Activated CD4-positive, alpha-beta memory T cell treated with anti-CD3 and anti-CD28 coated beads, Interleukin-2, amount 10 ng/mL, durations not matched to agents 7 days and 5 days (primary cell): ENCODE measurements around the gene WFDC5. TPM values are rescaled to one million over a fixed set of nuclear protein-coding genes. Genes with fewer than 3 reads are reported as not detected.
"Not testable (repeated sequence)": the region's sequence is repeated elsewhere in the genome, so short reads cannot be mapped to it uniquely, and the experiment has no call there.

Experiments used
- CTCF ChIA-PET: fragments of 350-600 bp; sonication (Branson Sonifier 250); formaldehyde crosslinking; loops from one replicate; lab custom pipeline; 2021; ENCODE audit warnings: antibody characterized with exemption, inconsistent platforms; lab: Charles Lee
- POLR2A ChIA-PET: fragments of 350-600 bp; sonication (Branson Sonifier 250); formaldehyde crosslinking; loops from one replicate; lab custom pipeline; 2021; ENCODE audit warnings: antibody characterized with exemption; lab: Charles Lee
- DNase-seq: peaks from one replicate; pipeline ENCODE4 v3.0.0-alpha.2; 2020
- H3K27ac Mint-ChIP-seq: one replicate; pipeline ENCODE4 v1.8.0; 2021; ENCODE audit warnings: mild to moderate bottlenecking, mixed read lengths
- H3K27me3 Mint-ChIP-seq: one replicate; pipeline ENCODE4 v1.8.0; 2021; ENCODE audit warnings: mixed read lengths
- H3K36me3 Mint-ChIP-seq: one replicate; pipeline ENCODE4 v1.8.0; 2021; ENCODE audit warnings: low read depth, mixed read lengths
- H3K4me1 Mint-ChIP-seq: one replicate; pipeline ENCODE4 v1.8.0; 2021; ENCODE audit warnings: mixed read lengths
- H3K4me3 Mint-ChIP-seq: one replicate; pipeline ENCODE4 v1.8.0; 2021; ENCODE audit warnings: mild to moderate bottlenecking, mixed read lengths
- H3K9me3 Mint-ChIP-seq: one replicate; pipeline ENCODE4 v1.8.0; 2021; ENCODE audit warnings: mixed read lengths
- total RNA-seq, 2 experiments: library from RNA; stranded (reverse); gene quantifications; one replicate each; pipeline ENCODE4 v1.2.3, GENCODE V29; 2021

WFDC5 gene
- total RNA-seq, 2 experiments from 2014 or later = 0.63 to 0.73 TPM

GRCh38 chr20:45083127-45083526, 31.8 kb downstream of the WFDC5 start:
- POLR2A ChIA-PET = no interaction called here
- H3K27ac Mint-ChIP-seq = no peak overlapping the region
- H3K4me3 Mint-ChIP-seq = no peak overlapping the region

GRCh38 chr20:45082468-45082867, 32.5 kb downstream of the WFDC5 start:
- H3K4me1 Mint-ChIP-seq = no peaks in the 10 kb centered on the region
- H3K27ac Mint-ChIP-seq = no peak overlapping the region
- ChIA-PET CTCF (no interaction called here), POLR2A (no interaction called here)
- H3K36me3 Mint-ChIP-seq = peaks cover 82% of the 10 kb centered on the region
- no peak for DNase-seq
- no peak overlapping the region for H3K4me3 Mint-ChIP-seq
- H3K9me3 Mint-ChIP-seq = peaks cover 4% of the 10 kb centered on the region
- H3K27me3 Mint-ChIP-seq = no peaks in the 10 kb centered on the region

More at GRCh38 chr20:45083127-45083526, 31.8 kb downstream of the WFDC5 start:
- no peak for DNase-seq
- no peaks in the 10 kb centered on the region for H3K4me1 Mint-ChIP-seq
- CTCF ChIA-PET = interaction anchor here (0.8 to 0.9 kb wide), 2 partner anchors 10 to 211 kb away, joined by 3 to 4 read pairs; no protein-coding TSS in a partner anchor
- H3K27me3 Mint-ChIP-seq = no peaks in the 10 kb centered on the region
- peaks cover 85% of the 10 kb centered on the region for H3K36me3 Mint-ChIP-seq
- peaks cover 4% of the 10 kb centered on the region for H3K9me3 Mint-ChIP-seq

GRCh38 chr20:45080867-45081624, 33.9 kb downstream of the WFDC5 start:
- ChIA-PET CTCF (no interaction called here), POLR2A (no interaction called here)

DNA sequence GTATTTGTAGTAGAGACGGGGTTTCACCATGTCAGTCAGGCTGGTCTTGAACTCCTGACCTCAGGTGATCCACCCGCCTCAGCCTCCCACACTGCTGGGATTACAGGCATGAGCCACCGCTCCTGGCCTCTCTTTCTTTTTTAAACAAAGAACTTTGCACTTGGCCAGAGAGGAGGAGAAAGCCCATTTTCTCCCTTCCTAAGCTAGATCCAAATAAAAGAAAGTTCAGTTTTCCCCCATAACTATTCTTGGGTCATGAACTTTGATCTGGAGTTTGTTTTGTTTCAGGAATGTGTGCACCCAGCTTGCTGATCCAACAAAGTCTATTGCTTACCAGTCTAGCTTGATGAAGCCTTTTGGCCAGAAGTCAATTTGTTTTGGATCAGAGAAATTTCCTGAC, 37.4 kb downstream of the WFDC5 start:
- H3K27me3 Mint-ChIP-seq = no peaks in the 10 kb centered on the region
- no peak overlapping the region for H3K4me3 Mint-ChIP-seq
- no peak for DNase-seq
- ChIA-PET POLR2A (no interaction called here), CTCF (interaction anchor here (1.1 to 1.4 kb wide), 2 partner anchors 28 to 34 kb away, joined by 3 to 5 read pairs; no protein-coding TSS in a partner anchor)
- H3K27ac Mint-ChIP-seq = no peak overlapping the region
- no peaks in the 10 kb centered on the region for H3K4me1 Mint-ChIP-seq
- H3K36me3 Mint-ChIP-seq = peaks cover 74% of the 10 kb centered on the region
- H3K9me3 Mint-ChIP-seq = peaks cover 4% of the 10 kb centered on the region

More at GRCh38 chr20:45080867-45081624, 33.9 kb downstream of the WFDC5 start:
- Mint-ChIP-seq H3K4me3 (no peak overlapping the region), H3K4me1 (no peaks in the 10 kb centered on the region), H3K27me3 (no peaks in the 10 kb centered on the region), H3K9me3 (peaks cover 4% of the 10 kb centered on the region), H3K36me3 (peaks cover 84% of the 10 kb centered on the region), H3K27ac (no peak overlapping the region)
- DNase-seq = no peak

- peaks cover 3% of the 10 kb centered on the region for H3K4me1 Mint-ChIP-seq
- no peaks in the 10 kb centered on the region for H3K27me3 Mint-ChIP-seq
- ChIA-PET POLR2A (no interaction called here), CTCF (no interaction called here)
- H3K36me3 Mint-ChIP-seq = peaks cover 60% of the 10 kb centered on the region
- no peak overlapping the region for H3K4me3 Mint-ChIP-seq
- no peaks in the 10 kb centered on the region for H3K9me3 Mint-ChIP-seq
- H3K27ac Mint-ChIP-seq = no peak overlapping the region
- DNase-seq = no peak
These were observed 41.8 kb downstream of the WFDC5 start for GRCh38 chr20:45073221-45073620.

DNA sequence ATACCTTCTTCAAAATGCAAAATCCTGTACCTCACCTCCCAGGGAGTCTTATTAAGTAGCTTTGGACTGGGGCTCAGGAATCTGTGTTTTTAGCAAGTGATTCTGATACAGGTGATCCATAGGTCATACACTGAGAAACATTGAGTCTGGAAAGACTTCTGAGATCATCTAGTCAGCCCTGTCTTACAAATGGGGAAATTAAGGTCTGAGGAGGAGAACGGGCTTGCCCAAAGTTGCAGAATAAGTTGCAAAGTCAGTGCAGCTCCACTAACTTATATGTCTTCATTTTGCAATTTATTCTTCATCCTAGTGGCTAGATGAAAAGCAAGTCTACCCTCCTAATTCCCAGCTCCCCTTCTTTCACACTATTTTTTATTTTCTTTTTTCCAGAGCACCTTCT, 42.9 kb downstream of the WFDC5 start:
- peaks cover 3% of the 10 kb centered on the region for H3K4me1 Mint-ChIP-seq
- POLR2A ChIA-PET = no interaction called here
- no peaks in the 10 kb centered on the region for H3K27me3 Mint-ChIP-seq
- H3K9me3 Mint-ChIP-seq = no peaks in the 10 kb centered on the region
- no peak overlapping the region for H3K4me3 Mint-ChIP-seq
- DNase-seq = no peak
- peaks cover 63% of the 10 kb centered on the region for H3K36me3 Mint-ChIP-seq
- no peak overlapping the region for H3K27ac Mint-ChIP-seq
- CTCF ChIA-PET = interaction anchor here (1.0 to 2.0 kb wide), 4 partner anchors 8 to 28 kb away, joined by 3 to 6 read pairs (median 4); no protein-coding TSS in a partner anchor

DNA sequence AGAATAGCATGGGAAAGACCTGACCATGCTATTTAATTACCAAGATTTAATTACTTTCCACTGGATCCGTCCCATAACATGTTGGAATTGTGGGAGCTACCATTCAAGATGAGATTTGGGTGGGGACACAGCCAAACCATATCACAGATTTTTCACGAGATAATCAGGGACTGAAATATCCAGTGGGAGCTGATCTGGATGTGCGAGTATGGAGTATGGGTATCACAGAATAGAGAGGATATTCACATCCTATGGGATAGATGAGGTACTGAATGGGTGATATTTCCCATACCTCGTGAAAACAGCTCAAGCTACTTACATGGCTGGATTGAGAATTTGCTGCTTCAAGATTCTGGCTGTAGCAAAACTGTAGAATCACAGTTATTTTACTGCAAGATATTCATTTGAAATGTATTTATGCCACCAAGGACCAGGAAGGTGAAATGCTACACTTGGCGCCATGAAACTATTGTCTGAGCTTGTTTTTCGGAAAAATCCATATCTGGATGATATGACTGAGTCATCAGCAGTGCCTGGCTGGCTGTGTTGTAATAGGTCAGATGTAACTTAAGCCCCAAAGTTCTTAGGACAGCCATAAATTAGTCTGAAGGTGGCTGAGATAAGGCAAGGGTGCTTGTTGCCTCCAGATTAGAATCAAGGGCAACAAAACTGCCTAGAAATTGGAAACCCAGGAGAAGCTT, 43.9 kb downstream of the WFDC5 start:
- Mint-ChIP-seq H3K4me3 (no peak overlapping the region), H3K4me1 (peaks cover 3% of the 10 kb centered on the region), H3K27ac (no peak overlapping the region), H3K9me3 (no peaks in the 10 kb centered on the region), H3K36me3 (peaks cover 61% of the 10 kb centered on the region), H3K27me3 (no peaks in the 10 kb centered on the region)
- ChIA-PET CTCF (interaction anchor here (0.6 to 2.0 kb wide), 6 partner anchors 9 to 303 kb away, joined by 3 to 6 read pairs (median 4); no protein-coding TSS in a partner anchor), POLR2A (no interaction called here)
- DNase-seq = no peak

DNA sequence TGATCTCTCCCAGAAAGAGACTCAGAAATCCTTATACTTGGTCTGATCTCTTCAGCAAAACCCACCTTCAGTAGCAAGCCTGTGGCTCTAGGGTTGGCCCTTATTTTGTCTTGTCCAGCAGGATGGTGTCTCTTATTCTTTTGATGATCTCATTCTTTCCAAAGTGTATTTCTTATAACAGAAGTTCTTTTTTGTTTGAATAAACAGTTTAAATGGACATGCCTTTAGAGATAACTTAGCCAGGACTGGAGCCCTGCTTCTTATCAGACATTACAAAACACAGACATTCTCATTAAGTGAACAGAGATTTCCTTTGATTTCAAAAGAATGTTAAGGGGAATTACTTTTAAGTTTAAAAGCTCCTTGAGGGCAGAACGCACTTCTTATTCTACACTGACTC, 45.7 kb downstream of the WFDC5 start:
- peaks cover 14% of the 10 kb centered on the region for H3K4me1 Mint-ChIP-seq
- H3K27me3 Mint-ChIP-seq = no peaks in the 10 kb centered on the region
- H3K4me3 Mint-ChIP-seq = no peak overlapping the region
- peaks cover 62% of the 10 kb centered on the region for H3K36me3 Mint-ChIP-seq
- POLR2A ChIA-PET = no interaction called here
- DNase-seq = no peak
- H3K9me3 Mint-ChIP-seq = no peaks in the 10 kb centered on the region
- CTCF ChIA-PET = no interaction called here
- H3K27ac Mint-ChIP-seq = no peak overlapping the region

- H3K36me3 Mint-ChIP-seq = peaks cover 64% of the 10 kb centered on the region
- DNase-seq = no peak
- CTCF ChIA-PET = interaction anchor here (2.3 kb wide), 1 partner anchor 28 kb away, joined by 7 read pairs; no protein-coding TSS in a partner anchor
- H3K4me3 Mint-ChIP-seq = no peak overlapping the region
- H3K4me1 Mint-ChIP-seq = peaks cover 21% of the 10 kb centered on the region
- POLR2A ChIA-PET = interaction anchor here (1.0 to 1.6 kb wide), 2 partner anchors 14 to 24 kb away, joined by 3 to 5 read pairs; no protein-coding TSS in a partner anchor
- no peaks in the 10 kb centered on the region for H3K9me3 Mint-ChIP-seq
- H3K27me3 Mint-ChIP-seq = no peaks in the 10 kb centered on the region
- H3K27ac Mint-ChIP-seq = no peak overlapping the region
These were observed 47.4 kb downstream of the WFDC5 start for GRCh38 chr20:45067558-45067957.

DNA sequence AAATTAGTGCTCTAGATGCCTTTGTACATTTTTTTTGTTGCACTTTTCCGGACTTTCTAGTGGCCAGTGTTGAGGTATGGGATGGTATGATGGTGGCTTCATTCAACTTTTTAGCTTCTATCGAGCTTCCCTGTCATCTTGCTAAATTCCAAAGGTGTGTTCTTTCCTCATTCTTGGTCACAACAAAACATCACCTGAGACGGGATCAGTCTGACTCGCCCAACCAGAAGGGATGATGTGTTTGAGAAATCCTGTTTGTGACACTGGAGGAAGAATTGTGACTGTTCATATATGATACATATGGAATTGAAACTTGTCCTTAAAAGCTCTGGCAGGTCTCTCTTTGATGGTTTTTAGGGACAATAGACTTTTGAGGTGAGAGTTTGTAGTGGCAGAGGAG, 47.9 kb downstream of the WFDC5 start:
- no peak overlapping the region for H3K4me3 Mint-ChIP-seq
- H3K27ac Mint-ChIP-seq = no peak overlapping the region
- peaks cover 68% of the 10 kb centered on the region for H3K36me3 Mint-ChIP-seq
- H3K4me1 Mint-ChIP-seq = peaks cover 24% of the 10 kb centered on the region
- POLR2A ChIA-PET = interaction anchor here (1.0 to 1.6 kb wide), 2 partner anchors 14 to 23 kb away, joined by 3 to 5 read pairs; no protein-coding TSS in a partner anchor
- no peak for DNase-seq
- CTCF ChIA-PET = interaction anchor here (2.3 kb wide), 1 partner anchor 28 kb away, joined by 7 read pairs; no protein-coding TSS in a partner anchor
- no peaks in the 10 kb centered on the region for H3K27me3 Mint-ChIP-seq
- no peaks in the 10 kb centered on the region for H3K9me3 Mint-ChIP-seq

- ChIA-PET POLR2A (no interaction called here), CTCF (interaction anchor here (2.3 kb wide), 1 partner anchor 29 kb away, joined by 7 read pairs; no protein-coding TSS in a partner anchor)
- DNase-seq = no peak
- H3K27ac Mint-ChIP-seq = no peak overlapping the region
- no peak overlapping the region for H3K4me3 Mint-ChIP-seq
- peaks cover 27% of the 10 kb centered on the region for H3K4me1 Mint-ChIP-seq
- H3K9me3 Mint-ChIP-seq = no peaks in the 10 kb centered on the region
- H3K36me3 Mint-ChIP-seq = peaks cover 68% of the 10 kb centered on the region
- no peaks in the 10 kb centered on the region for H3K27me3 Mint-ChIP-seq
These were observed 48.6 kb downstream of the WFDC5 start for GRCh38 chr20:45066372-45066771.

GRCh38 chr20:45064812-45065211, 50.2 kb downstream of the WFDC5 start:
- H3K9me3 Mint-ChIP-seq = no peaks in the 10 kb centered on the region
- H3K4me1 Mint-ChIP-seq = peaks cover 30% of the 10 kb centered on the region
- CTCF ChIA-PET = interaction anchor here (1.1 to 2.1 kb wide), 2 partner anchors 21 to 229 kb away, joined by 3 to 6 read pairs; no protein-coding TSS in a partner anchor
- H3K27ac Mint-ChIP-seq = no peak overlapping the region
- POLR2A ChIA-PET = no interaction called here
- no peak for DNase-seq
- H3K36me3 Mint-ChIP-seq = peaks cover 67% of the 10 kb centered on the region
- H3K27me3 Mint-ChIP-seq = no peaks in the 10 kb centered on the region
- no peak overlapping the region for H3K4me3 Mint-ChIP-seq

DNA sequence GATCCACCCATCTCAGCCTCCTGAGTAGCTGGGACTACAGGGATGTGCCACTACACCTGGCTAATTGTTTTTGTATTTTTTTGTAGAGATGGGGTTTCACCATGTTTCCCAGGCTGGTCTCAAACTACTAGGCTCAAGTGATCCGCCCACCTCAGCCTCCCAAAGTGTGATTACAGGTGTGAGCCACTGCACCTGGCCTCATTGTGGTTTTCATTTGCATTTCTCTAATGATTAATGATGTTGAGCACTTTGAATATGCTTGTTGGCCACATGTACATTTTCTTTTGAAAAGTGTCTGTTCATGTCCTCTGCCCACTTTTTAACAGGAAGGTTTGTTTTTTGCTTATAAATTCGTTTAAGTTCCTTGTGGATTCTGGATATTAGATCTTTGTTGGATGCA, 51.9 kb downstream of the WFDC5 start:
- H3K27me3 Mint-ChIP-seq, DNase-seq, POLR2A ChIA-PET, H3K4me3 Mint-ChIP-seq, H3K9me3 Mint-ChIP-seq: not testable (repeated sequence)
- Mint-ChIP-seq H3K27ac (peak overlapping the region; percentile 23), H3K4me1 (peaks cover 43% of the 10 kb centered on the region), H3K36me3 (peaks cover 72% of the 10 kb centered on the region)
- CTCF ChIA-PET = interaction anchor here (2.1 kb wide), 1 partner anchor 19 kb away, joined by 6 read pairs; no protein-coding TSS in a partner anchor
